Neural progenitor cell (in vitro differentiated cells): ENCODE results near the gene ZNF541. TPM values are rescaled to one million over a fixed set of nuclear protein-coding genes. Genes with fewer than 3 reads are reported as not detected.
A peak's percentile ranks its signal among the peaks of the same experiment; 100 is the strongest.

Source experiments
- DNase-seq: peaks from one replicate; pipeline ENCODE4 v3.0.0-alpha.2; 2016; ENCODE audit warnings: low spot score
- H2AFZ ChIP-seq: fragments of 200-600 bp; sonication (generic); replicated peaks from 2 replicates; pipeline ENCODE4 v1.6.1; 2016; ENCODE audit warnings: antibody characterized with exemption
- H3F3A ChIP-seq: fragments of 200-600 bp; sonication (generic); 2 replicates; pipeline ENCODE4 v1.6.1; 2016; ENCODE audit warnings: antibody characterized with exemption, low read depth
- H3K27ac ChIP-seq: fragments of 200-600 bp; sonication (generic); 2 replicates; pipeline ENCODE4 v1.5.1; 2016; ENCODE audit warnings: mild to moderate bottlenecking
- H3K27me3 ChIP-seq: fragments of 200-600 bp; sonication (generic); 2 replicates; pipeline ENCODE4 v1.6.1; 2016; ENCODE audit warnings: mild to moderate bottlenecking, moderate library complexity
- H3K36me3 ChIP-seq: fragments of 200-600 bp; sonication (generic); 2 replicates; pipeline ENCODE4 v1.5.1; 2016
- H3K4me1 ChIP-seq: fragments of 200-600 bp; sonication (generic); 2 replicates; pipeline ENCODE4 v1.6.1; 2016; ENCODE audit warnings: mixed run types
- H3K4me2 ChIP-seq: fragments of 200-600 bp; sonication (generic); 2 replicates; pipeline ENCODE4 v1.6.1; 2016
- H3K4me3 ChIP-seq: fragments of 200-600 bp; sonication (generic); 2 replicates; pipeline ENCODE4 v1.5.1; 2016
- H3K79me2 ChIP-seq: fragments of 200-600 bp; sonication (generic); 2 replicates; pipeline ENCODE4 v1.6.1; 2016; ENCODE audit warnings: low read depth
- H3K9ac ChIP-seq: fragments of 200-600 bp; sonication (generic); 2 replicates; pipeline ENCODE4 v1.6.1; 2016
- H3K9me3 ChIP-seq: fragments of 200-600 bp; sonication (generic); 2 replicates; pipeline ENCODE4 v1.5.1; 2016; ENCODE audit warnings: low read depth
- H4K20me1 ChIP-seq: fragments of 200-600 bp; sonication (generic); 2 replicates; pipeline ENCODE4 v1.6.1; 2016; ENCODE audit warnings: low read depth
- H3K27ac Mint-ChIP-seq: 3 replicates; pipeline ENCODE4 v1.8.0; 2021; ENCODE audit warnings: mixed read lengths
- H3K27me3 Mint-ChIP-seq: 2 replicates; pipeline ENCODE4 v1.8.0; 2022; ENCODE audit warnings: low read depth, mild to moderate bottlenecking, inconsistent platforms, moderate library complexity, mixed read lengths; ENCODE audit not compliant: insufficient read depth
- H3K36me3 Mint-ChIP-seq: 3 replicates; pipeline ENCODE4 v1.8.0; 2021; ENCODE audit warnings: mixed read lengths
- H3K4me1 Mint-ChIP-seq: 3 replicates; pipeline ENCODE4 v1.8.0; 2021; ENCODE audit warnings: mixed read lengths
- H3K4me3 Mint-ChIP-seq: 3 replicates; pipeline ENCODE4 v1.8.0; 2021; ENCODE audit warnings: mild to moderate bottlenecking, moderate library complexity, mixed read lengths
- H3K9me3 Mint-ChIP-seq: 3 replicates; pipeline ENCODE4 v1.8.0; 2020; ENCODE audit warnings: mixed read lengths
- EZH2 ChIP-seq: fragments of 200-600 bp; sonication (generic); IDR thresholded peaks from 2 replicates; pipeline ENCODE4 v1.6.1; 2017; ENCODE audit warnings: antibody characterized with exemption, mild to moderate bottlenecking, moderate library complexity
- EZH2phosphoT487 ChIP-seq: fragments of 200-600 bp; sonication (generic); IDR thresholded peaks from 2 replicates; pipeline ENCODE4 v1.6.1; 2017; ENCODE audit warnings: antibody characterized with exemption
- small RNA-seq: library from RNA; depleted of rRNA; stranded (forward); fragments of <200 nt; gene quantifications from one replicate; pipeline ENCODE3, GENCODE V24; 2015
- total RNA-seq: library from RNA; depleted of rRNA; stranded (reverse); fragments of >200 nt; gene quantifications from 2 replicates; pipeline ENCODE4 v1.2.3, GENCODE V29; 2015; ENCODE audit warnings: low replicate concordance
- TF ChIP-seq, protein P1 (sequence below): fragments of 200-600 bp; sonication (generic); IDR thresholded peaks from 2 replicates; pipeline ENCODE4 v1.5.1; 2017; ENCODE audit warnings: antibody characterized with exemption, mild to moderate bottlenecking

Gene ZNF541
- total RNA-seq, 1 donor from 2014 or later: not detected

DNA sequence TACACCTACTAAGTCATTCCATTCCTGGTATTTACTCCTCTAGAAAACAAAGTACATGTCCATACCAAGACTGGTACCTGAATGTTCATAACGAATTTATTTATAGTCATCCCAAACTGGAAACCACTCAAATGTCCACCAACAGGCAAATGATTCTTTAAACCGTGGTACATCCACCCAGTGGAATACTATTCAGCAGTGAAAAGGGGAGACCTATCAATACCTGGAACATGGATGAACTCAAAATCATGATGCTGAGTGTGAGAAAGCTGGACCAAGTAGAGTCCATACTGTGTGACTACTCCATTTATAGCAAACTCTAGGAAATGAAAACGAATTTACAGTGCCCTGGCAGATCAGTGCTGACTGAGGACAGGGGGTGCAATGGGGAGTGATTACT, 46.1 kb downstream of the ZNF541 start:
- H3K4me1 ChIP-seq: no peaks in the 10 kb centered on the region
- no peak for DNase-seq
- no peak for TF ChIP-seq EZH2phosphoT487
- TF ChIP-seq EZH2: no peak
- TF ChIP-seq, protein P1, sequence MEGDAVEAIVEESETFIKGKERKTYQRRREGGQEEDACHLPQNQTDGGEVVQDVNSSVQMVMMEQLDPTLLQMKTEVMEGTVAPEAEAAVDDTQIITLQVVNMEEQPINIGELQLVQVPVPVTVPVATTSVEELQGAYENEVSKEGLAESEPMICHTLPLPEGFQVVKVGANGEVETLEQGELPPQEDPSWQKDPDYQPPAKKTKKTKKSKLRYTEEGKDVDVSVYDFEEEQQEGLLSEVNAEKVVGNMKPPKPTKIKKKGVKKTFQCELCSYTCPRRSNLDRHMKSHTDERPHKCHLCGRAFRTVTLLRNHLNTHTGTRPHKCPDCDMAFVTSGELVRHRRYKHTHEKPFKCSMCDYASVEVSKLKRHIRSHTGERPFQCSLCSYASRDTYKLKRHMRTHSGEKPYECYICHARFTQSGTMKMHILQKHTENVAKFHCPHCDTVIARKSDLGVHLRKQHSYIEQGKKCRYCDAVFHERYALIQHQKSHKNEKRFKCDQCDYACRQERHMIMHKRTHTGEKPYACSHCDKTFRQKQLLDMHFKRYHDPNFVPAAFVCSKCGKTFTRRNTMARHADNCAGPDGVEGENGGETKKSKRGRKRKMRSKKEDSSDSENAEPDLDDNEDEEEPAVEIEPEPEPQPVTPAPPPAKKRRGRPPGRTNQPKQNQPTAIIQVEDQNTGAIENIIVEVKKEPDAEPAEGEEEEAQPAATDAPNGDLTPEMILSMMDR: no peak

DNA sequence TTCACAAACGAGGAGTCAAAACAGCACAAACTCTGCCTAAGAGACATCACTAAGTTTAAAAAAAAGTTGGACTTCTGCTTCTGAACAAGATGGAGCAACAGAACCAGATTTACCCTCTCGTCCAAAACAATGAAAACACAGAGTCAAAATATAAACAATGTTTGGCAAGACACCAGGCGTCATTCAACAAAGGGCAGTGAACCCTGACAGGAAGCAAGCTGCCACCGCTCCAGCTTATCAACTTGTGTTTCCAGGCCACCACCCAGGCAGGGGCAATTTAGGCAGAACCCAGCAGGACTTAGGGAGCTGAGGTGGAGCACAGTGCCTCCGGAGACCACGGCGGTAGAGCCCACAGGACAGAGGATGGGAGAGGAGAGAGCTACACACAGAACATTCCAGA, 49.5 kb downstream of the ZNF541 start:
- Mint-ChIP-seq H3K27me3 (peaks cover 7% of the 10 kb centered on the region), H3K4me1 (peaks cover 12% of the 10 kb centered on the region), H3K27ac (peak overlapping the region; percentile 72), H3K4me3 (no peak overlapping the region), H3K36me3 (no peaks in the 10 kb centered on the region), H3K9me3 (no peaks in the 10 kb centered on the region)
- no peak overlapping the region for H2AFZ ChIP-seq
- H3K4me1 ChIP-seq: no peaks in the 10 kb centered on the region
- H3K27ac ChIP-seq: no peak overlapping the region
- H3K9me3 ChIP-seq: no peaks in the 10 kb centered on the region
- TF ChIP-seq EZH2phosphoT487: no peak
- H4K20me1 ChIP-seq: no peaks in the 10 kb centered on the region
- no peak for DNase-seq
- no peak overlapping the region for H3K9ac ChIP-seq
- H3K4me3 ChIP-seq: no peak overlapping the region
- H3K79me2 ChIP-seq: no peaks in the 10 kb centered on the region
- H3K4me2 ChIP-seq: no peak overlapping the region
- no peaks in the 10 kb centered on the region for H3K36me3 ChIP-seq
- no peaks in the 10 kb centered on the region for H3K27me3 ChIP-seq
- no peaks in the 10 kb centered on the region for H3F3A ChIP-seq

More for the DNA sequence above, 46.1 kb downstream of the ZNF541 start:
- H3K9me3 Mint-ChIP-seq: no peaks in the 10 kb centered on the region
- no peaks in the 10 kb centered on the region for H3K27me3 Mint-ChIP-seq
- no peak overlapping the region for H3K4me2 ChIP-seq
- no peaks in the 10 kb centered on the region for H3K79me2 ChIP-seq
- no peak overlapping the region for H3K27ac ChIP-seq
- no peaks in the 10 kb centered on the region for H3K9me3 ChIP-seq
- no peaks in the 10 kb centered on the region for H3K36me3 ChIP-seq
- H3K27ac Mint-ChIP-seq: no peak overlapping the region
- no peaks in the 10 kb centered on the region for H3F3A ChIP-seq
- no peaks in the 10 kb centered on the region for H3K36me3 Mint-ChIP-seq
- no peak overlapping the region for H3K4me3 Mint-ChIP-seq
- H3K4me3 ChIP-seq: no peak overlapping the region
- no peak overlapping the region for H3K9ac ChIP-seq
- H3K4me1 Mint-ChIP-seq: peaks cover 4% of the 10 kb centered on the region
- no peaks in the 10 kb centered on the region for H3K27me3 ChIP-seq
- no peaks in the 10 kb centered on the region for H4K20me1 ChIP-seq
- no peak overlapping the region for H2AFZ ChIP-seq

Small RNA genes within 50 kb of the gene (small RNA-seq; reads per million reads assigned to genes)
- not detected for gene RN7SL322P

Other genes starting within 250 kb of the ZNF541 start
- not detected in 2 replicates for gene C5AR2, start 241.0 kb downstream of the ZNF541 start, total RNA-seq
- 12.3 and 29.5 TPM in 2 replicates for gene DHX34, start 223.8 kb downstream of the ZNF541 start, total RNA-seq
- 32.2 and 70.5 TPM in 2 replicates for gene MEIS3, start 153.6 kb downstream of the ZNF541 start, total RNA-seq
- 14.5 and 17.6 TPM in 2 replicates for gene SLC8A2, start 101.3 kb downstream of the ZNF541 start, total RNA-seq
- gene KPTN, start 88.9 kb downstream of the ZNF541 start, total RNA-seq: 17.8 and 18.1 TPM in 2 replicates
- gene NAPA, start 58.1 kb downstream of the ZNF541 start, total RNA-seq: 30.2 and 44.9 TPM in 2 replicates
- 6.4 and 15.6 TPM in 2 replicates for gene BICRA, start 36.0 kb upstream of the ZNF541 start, total RNA-seq
- gene EHD2, start 140.3 kb upstream of the ZNF541 start, total RNA-seq: 1.5 and 3.9 TPM in 2 replicates
- gene NOP53, start 172.4 kb upstream of the ZNF541 start, total RNA-seq: 101 and 172 TPM in 2 replicates
- 234 and 422 TPM in 2 replicates for gene SELENOW, start 205.6 kb upstream of the ZNF541 start, total RNA-seq
- not detected in 2 replicates for gene TPRX1, start 231.4 kb upstream of the ZNF541 start, total RNA-seq
- gene CRX, start 248.8 kb upstream of the ZNF541 start, total RNA-seq: 0.19 and 0.22 TPM in 2 replicates